A673 (cell line): Measurements from ENCODE around the gene UNK.

Experiments used
- EZH2 ChIP-seq: fragments of 200-600 bp; sonication (generic); IDR thresholded peaks from 2 replicates; pipeline ENCODE4 v1.6.1; 2017; ENCODE audit warnings: borderline replicate concordance, low read depth, mild to moderate bottlenecking, mixed read lengths, antibody characterized with exemption, low read length; ENCODE audit not compliant: poor library complexity, severe bottlenecking
- TF ChIP-seq, protein P1 (sequence below): fragments of 300-800, 200-600 bp; sonication (generic); conservative IDR thresholded peaks from 2 replicates; pipeline ENCODE4 v1.5.1; 2017; ENCODE audit warnings: low read depth, mild to moderate bottlenecking, antibody characterized with exemption, low read length, moderate library complexity, mixed read lengths

DNA sequence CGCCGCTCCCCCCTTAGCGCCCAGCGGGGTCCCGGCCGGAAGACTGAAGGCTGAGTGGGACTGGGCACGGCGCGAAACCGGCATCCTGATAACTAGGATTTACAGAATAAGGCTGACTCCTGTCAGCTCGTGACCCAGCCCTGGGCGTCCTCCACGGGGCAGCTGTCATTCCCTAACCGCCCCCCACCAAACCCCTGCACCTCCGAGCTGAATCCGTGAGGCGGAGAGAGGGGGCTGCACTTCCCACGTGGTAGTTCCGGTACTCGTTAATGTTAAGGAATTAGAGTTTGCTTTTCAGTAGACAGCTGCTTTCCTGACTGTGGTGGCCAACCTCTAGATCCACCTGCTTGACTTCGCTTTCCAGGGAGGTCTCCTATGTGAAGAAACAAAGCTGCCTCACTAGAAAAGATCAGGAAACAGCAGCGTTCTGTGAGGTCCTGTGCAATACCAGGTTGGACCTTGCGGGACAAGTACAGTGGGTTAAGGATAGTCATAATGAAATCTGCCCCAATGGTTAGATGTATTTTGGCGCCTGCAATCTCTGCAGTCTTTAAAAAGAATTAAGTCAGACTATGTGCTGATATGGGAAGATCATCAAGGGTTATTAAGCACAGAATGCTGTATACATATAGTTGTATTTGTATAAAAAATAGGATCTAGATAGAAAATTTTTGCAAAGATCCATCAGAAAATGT is 71.6 kb downstream of the UNK start:
- TF ChIP-seq, protein P1, sequence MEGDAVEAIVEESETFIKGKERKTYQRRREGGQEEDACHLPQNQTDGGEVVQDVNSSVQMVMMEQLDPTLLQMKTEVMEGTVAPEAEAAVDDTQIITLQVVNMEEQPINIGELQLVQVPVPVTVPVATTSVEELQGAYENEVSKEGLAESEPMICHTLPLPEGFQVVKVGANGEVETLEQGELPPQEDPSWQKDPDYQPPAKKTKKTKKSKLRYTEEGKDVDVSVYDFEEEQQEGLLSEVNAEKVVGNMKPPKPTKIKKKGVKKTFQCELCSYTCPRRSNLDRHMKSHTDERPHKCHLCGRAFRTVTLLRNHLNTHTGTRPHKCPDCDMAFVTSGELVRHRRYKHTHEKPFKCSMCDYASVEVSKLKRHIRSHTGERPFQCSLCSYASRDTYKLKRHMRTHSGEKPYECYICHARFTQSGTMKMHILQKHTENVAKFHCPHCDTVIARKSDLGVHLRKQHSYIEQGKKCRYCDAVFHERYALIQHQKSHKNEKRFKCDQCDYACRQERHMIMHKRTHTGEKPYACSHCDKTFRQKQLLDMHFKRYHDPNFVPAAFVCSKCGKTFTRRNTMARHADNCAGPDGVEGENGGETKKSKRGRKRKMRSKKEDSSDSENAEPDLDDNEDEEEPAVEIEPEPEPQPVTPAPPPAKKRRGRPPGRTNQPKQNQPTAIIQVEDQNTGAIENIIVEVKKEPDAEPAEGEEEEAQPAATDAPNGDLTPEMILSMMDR: no peak
- TF ChIP-seq EZH2: no peak
